GM04503 (cell line): ENCODE data around the gene IMPACT.

ENCODE experiments used
- DNase-seq: peaks from one replicate; pipeline ENCODE4 v3.0.0-alpha.2; 2012; ENCODE audit warnings: low read depth

The IMPACT gene, protein sequence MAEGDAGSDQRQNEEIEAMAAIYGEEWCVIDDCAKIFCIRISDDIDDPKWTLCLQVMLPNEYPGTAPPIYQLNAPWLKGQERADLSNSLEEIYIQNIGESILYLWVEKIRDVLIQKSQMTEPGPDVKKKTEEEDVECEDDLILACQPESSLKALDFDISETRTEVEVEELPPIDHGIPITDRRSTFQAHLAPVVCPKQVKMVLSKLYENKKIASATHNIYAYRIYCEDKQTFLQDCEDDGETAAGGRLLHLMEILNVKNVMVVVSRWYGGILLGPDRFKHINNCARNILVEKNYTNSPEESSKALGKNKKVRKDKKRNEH

GRCh38 chr18:24426398-24427294 lies at the start of gene IMPACT:
Gene IMPACT (plus strand): TSS chr18:24426670. CDS start chr18:24426757, 87 bp downstream.
- peak; percentile 13 for DNase-seq

GRCh38 chr18:24378598-24378997 lies 47.9 kb upstream of the IMPACT start:
- no peak for DNase-seq

GRCh38 chr18:24380163-24380747 lies 46.2 kb upstream of the IMPACT start:
- DNase-seq = no peak

GRCh38 chr18:24381126-24381525 lies 45.3 kb upstream of the IMPACT start:
- no peak for DNase-seq

DNA sequence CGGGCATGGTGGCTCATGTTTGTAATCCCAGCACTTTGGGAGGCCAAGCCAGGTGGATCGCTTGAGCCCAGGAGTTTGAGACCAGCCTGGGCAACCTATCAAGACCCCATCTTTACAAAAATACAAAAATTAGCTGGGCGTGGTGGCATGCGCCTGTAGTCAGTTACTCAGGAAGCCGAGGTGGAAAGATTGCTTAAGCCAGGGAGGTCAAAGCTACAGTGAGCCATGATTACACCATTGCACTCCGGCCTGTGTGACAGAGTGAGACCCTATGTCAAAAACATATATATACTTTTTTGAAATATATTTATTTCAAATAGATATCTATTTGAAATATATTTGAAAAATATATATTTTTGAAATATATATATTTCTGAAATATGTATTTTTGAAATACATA lies 39.8 kb upstream of the IMPACT start:
- DNase-seq = no peak

DNA sequence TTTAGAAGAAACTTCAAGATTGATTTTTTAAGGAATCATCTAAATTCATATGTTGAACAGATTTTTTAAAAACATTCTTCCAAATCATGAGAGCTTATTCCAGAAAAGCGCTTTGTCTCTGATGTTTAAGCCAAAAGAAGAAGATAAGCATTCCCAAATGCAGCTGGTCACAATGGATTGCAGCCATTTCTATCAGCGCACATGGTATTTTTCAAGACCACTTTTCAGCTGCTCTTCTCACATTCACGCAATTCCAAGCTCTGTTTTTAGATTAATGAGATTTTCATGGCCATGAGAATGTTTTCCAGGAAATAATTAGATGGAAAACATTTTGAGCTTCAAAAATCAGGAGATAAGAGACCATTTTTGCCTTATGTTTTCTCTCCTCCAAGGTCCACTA lies 37.5 kb upstream of the IMPACT start:
- no peak for DNase-seq

- peak; percentile 3 for DNase-seq
Observed at GRCh38 chr18:24395049-24395795, 31.2 kb upstream of the IMPACT start.

DNA sequence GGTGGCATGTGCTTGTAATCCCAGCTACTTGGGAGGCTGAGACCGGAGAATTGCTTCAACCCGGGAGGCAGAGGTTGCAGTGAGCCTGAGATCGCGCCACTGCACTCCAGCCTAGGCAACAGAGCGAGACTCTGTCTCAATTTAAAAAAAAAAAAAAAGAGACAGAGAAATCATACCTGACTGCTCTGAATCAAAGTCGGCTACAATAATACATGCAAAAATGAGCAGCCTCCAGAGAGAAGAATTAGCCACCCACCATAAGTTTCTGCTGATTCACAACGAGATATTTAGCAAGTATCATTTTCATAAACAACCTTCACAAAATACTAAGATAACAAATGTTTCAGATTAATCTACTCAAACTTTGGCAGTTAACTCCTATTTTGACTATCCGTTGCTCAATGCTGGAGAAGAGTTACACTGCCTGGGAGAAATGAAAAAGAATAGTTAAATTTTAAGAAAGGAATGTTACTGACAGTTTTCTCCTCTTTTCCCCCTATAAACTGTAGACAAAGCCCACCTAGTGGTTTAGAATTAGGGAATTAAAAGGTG lies 30.3 kb upstream of the IMPACT start:
- DNase-seq = peak; percentile 4

DNA sequence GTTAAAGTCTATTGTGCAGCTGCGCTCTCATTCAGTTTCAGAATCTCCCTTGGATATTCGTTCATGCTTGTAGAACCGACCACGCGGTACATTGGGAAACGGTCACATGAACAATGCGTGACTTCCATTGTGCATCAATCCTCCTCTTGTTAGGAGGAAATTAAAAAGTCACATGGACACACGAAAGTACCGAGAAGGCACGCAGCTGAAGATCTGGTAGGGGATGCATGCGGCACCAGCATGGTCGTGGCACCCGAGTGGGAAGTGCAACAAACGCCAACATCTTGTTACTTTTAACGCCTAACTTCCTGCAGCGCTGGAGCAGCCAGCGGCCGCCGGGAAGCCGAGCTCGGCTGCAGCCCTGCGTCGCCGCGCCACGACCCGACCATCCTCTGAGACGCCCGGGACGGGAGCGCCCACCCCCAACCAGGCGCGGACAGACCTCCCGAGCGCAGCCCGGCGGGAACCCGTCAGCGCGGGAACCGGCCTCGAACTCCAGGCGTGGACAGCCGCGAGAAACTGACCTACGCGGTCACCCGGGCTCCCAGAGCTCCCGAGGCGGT lies 29.3 kb upstream of the IMPACT start:
- DNase-seq = peak; percentile 47

DNA sequence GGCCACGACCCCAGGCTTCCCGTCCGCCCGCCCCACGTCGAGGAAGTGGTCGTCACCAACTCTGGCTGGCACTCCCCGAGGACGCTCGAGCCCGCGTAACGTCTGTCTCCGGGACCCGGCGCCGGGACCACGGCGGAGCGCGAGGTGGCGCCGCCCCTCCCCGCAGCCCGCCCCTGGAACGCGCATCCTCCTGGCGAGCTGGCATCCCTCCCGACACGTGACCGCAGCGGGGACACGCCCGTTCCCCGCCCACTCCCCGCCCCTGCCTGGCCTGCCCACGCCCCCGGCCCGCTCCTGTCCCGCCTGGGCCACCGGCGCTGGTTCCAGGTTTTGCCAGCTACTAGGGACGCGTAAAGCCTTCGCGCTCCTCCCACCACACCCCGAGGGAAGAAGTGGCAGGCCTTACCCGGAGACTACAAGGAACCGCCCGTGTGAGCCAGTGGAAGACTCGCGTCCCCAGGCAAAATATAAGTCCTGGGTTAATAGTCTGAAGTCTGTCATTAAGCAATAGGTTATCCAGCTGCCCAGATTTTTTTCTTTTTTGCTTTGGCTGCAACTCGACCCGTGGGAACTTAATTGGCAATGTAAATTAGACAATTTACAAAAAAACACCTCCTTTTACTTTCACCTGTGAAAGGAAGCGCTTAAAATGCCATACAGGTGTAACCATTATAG lies 28.6 kb upstream of the IMPACT start, which contains the start of gene OSBPL1A:
Gene OSBPL1A, minus strand, starts transcription at position 131 of the 675 bp plus-strand sequence. CDS start 20,291 bp downstream, outside the sequence.
- peak; percentile 47 for DNase-seq

- no peak for DNase-seq
Observed at GRCh38 chr18:24398540-24398939, 27.9 kb upstream of the IMPACT start.

DNA sequence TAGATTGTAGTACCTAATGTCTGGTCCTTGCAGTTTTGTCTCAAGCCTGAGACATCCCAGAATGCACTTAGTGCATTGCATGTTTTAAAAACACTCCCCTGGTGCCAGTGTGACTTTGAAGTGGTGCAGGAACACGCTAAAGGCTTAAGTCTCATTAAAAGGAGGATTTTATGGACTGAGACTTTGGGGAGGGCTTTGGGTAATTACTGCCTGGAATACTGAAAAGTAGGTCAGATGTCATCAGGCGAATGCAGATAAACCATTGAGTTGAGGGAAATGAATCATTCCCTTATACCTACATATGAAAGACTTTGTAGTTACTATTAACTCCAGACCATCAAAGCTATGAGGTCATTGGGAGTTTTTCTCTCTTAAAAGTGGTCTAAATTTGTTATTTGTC lies 25.9 kb upstream of the IMPACT start:
- DNase-seq = no peak

DNA sequence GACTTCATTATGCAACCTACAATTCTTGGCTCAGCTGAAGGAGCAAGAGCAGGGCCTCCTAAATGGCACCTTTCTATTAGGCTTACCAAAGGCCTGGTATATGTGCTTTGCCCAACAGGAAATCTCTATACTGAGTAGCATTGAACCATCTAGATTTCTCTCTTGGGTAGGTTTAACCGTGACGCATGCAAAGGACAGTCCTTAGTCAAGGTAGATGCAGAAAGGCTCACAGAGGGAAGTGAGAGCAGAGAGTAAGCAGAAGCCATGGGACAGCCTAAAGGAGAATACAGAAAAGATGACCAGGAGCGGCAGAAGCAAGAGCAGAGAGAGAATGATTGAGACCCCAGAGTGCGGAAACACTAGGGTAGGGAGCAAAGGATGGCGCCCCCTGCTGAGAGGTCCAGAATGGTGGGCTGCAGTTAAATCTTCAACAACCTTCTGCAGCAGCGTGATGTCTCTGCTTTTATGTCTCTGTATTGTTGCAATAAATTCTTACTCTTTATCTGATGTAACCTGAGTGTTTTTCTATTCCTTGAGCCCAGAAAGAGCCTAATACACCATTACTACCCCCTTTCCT lies 24.2 kb upstream of the IMPACT start:
- no peak for DNase-seq

DNA sequence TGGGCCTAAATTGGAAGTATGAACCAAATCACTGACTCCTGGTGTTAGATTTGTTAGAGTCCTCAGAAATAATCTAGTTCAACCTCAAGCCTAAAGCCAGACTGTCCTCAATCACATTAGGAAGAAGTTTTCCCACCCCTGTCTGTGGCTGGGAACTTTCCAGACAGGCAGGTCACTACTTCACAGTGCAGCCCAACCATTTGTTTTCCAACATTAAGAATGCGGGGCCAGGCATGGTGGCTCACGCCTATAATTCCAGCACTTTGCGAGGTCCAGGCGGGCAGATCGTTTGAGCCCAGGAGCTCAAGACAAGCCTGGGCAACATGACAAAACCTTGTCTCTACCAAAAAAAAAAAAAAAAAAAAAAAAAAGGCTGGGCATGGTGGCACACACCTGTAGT lies 23.4 kb upstream of the IMPACT start:
- DNase-seq = no peak

GRCh38 chr18:24404591-24404990 lies 21.9 kb upstream of the IMPACT start:
- no peak for DNase-seq

DNA sequence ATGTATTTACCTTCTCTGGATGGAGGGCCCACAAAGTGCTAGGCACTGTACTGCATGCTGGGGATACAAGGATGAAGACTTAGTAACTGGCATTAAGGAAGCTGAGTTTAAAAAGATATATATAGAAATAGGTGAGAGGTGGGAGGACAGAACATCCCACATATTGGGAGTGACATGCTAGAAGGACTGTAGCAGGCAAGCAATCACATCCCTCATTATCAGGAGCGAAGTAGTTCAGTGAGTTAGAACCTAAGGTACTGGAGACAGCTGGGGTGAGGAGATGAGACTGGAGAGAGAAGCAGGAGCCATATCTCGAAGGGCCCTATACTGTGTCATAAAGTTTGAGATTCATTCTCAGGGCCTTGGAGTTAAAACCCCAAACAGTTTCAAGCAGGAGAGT lies 18.0 kb upstream of the IMPACT start:
- no peak for DNase-seq

DNA sequence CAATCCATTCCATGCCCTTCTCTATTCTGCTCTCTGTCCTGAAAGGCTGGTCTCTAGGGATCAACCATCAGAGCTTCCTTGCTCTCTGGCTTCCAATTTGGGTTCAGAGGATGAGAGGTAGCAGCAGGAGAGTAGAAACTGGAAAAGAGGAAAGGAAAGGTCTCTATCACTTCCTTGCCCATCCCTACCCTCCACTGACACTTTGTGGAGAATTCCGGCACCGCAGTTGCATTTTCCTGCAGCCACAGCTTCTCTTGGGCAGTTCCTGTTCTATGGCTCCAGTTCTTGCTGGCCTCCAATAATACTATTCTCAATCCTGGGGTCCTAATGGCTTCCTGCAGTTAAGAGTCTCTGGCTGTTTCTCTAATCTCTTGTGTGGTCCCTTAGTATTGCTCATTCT lies 13.3 kb upstream of the IMPACT start:
- no peak for DNase-seq

DNA sequence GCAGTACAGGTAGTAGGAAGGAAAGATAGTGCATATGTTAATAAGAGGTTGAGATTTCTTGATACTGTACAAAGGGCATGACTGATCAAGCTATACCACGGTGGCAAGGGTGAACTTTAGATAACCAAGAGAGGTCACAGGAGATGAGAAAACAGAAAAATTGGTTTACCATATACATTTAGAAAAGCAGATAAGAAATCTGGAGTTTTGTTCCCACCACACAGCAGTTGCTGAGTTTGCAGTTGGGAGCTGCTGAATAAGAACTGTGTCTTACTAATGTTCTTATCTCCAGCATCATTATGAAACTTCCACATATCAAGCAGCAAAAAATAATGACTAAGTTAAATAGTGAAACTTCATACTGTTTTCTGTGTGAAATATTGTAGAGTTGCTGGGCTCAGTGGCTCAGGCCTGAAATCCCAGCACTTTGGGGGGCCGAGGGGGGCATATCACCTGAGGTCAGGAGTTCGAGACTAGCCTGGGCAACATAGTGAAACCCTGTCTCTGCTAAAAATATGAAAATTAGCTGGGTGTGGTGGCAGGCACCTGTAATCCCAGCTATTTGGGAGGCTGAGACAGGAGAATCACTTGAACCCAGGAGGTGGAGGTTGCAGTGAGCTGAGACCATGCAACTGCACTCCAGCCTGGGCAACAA lies 12.0 kb upstream of the IMPACT start:
- no peak for DNase-seq

DNA sequence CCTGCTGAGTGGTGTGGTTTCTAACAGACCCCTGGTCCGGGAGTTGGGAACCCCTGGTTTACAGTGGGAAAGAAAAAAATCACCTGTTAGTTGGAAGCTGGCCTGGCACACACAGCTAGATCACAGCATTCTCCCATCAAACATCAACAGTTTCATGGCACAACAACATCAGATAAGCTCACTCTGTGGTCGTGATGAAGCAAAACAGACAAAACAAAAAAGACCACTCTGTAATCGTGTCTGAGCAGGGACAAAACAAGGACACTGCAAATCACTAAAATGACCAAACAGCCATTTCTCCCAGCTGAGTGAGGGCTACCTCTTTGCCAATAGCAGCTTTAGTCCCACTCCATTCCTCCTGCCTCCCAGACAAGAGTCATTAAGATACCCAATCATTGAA lies 9.0 kb upstream of the IMPACT start:
- no peak for DNase-seq

DNA sequence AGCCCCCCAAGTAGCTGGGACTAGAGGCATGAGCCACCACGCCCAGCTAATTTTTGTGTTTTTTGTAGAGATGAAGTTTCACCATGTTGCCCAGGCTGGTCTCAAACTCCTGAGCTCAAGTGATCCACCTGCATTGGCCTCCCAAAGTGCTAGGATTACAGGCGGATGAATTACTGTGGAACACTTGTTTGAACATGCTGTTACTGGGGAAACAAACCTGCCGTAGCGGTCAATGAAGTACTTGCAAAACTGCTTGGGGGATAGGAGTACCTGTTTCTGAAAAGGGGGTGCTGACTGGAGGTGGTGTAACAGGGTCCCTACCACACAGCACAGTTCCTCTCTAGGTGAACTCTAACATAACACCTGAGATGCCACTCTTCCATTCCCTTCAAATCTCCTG lies 5.9 kb upstream of the IMPACT start:
- DNase-seq = no peak
